A673 (cell line): ENCODE results near the gene THSD7B. TPM values are rescaled to one million over a fixed set of nuclear protein-coding genes. Genes with fewer than 3 reads are reported as not detected.

Experiments used
- BruUV-seq: library from RNA; stranded (reverse); fragments of 400-500 nt; replicated peaks from 2 replicates; lab custom pipeline; 2021; lab: Mats Ljungman, UMichigan
- CTCF ChIA-PET: fragments of 300-600 bp; sonication (Branson Sonifier 250); formaldehyde crosslinking; loops from one replicate; lab custom pipeline; 2022; ENCODE audit warnings: antibody characterized with exemption; lab: Charles Lee
- POLR2A ChIA-PET: fragments of 300-600 bp; sonication (Branson Sonifier 250); formaldehyde crosslinking; loops from one replicate; lab custom pipeline; 2022; ENCODE audit warnings: antibody characterized with exemption; ENCODE audit not compliant: low non-redundant PET; lab: Charles Lee
- DNase-seq: peaks from one replicate; pipeline ENCODE4 v3.0.0-alpha.2; 2015; ENCODE audit warnings: low spot score
- H3K27ac ChIP-seq: fragments of 200-600 bp; sonication (generic); 2 replicates; pipeline ENCODE4 v1.5.1; 2016; ENCODE audit warnings: mixed run types, low read depth, mild to moderate bottlenecking, mixed read lengths, antibody characterized with exemption, low read length; ENCODE audit not compliant: poor library complexity, severe bottlenecking
- H3K27me3 ChIP-seq: fragments of 200-600 bp; sonication (generic); replicated peaks from 2 replicates; pipeline ENCODE4 v1.6.1; 2017; ENCODE audit warnings: mixed run types, low read depth, mild to moderate bottlenecking, mixed read lengths, antibody characterized with exemption, low read length; ENCODE audit not compliant: insufficient read depth, poor library complexity
- H3K36me3 ChIP-seq: fragments of 200-600 bp; sonication (generic); 2 replicates; pipeline ENCODE4 v1.6.1; 2016; ENCODE audit warnings: mixed run types, mild to moderate bottlenecking, mixed read lengths, antibody characterized with exemption, low read length; ENCODE audit not compliant: insufficient read depth, poor library complexity, severe bottlenecking
- H3K4me1 ChIP-seq: fragments of 200-600 bp; sonication (generic); 2 replicates; pipeline ENCODE4 v1.6.1; 2017; ENCODE audit warnings: mixed run types, mild to moderate bottlenecking, mixed read lengths, antibody characterized with exemption, low read length; ENCODE audit not compliant: insufficient read depth, poor library complexity, severe bottlenecking
- H3K4me3 ChIP-seq: fragments of 200-600 bp; sonication (generic); 2 replicates; pipeline ENCODE4 v1.5.1; 2016; ENCODE audit warnings: low read depth, mixed run types, mild to moderate bottlenecking, mixed read lengths, low read length; ENCODE audit not compliant: poor library complexity, severe bottlenecking
- H3K9me3 ChIP-seq: fragments of 200-600 bp; sonication (generic); 2 replicates; pipeline ENCODE4 v1.6.1; 2016; ENCODE audit warnings: mixed run types, low read depth, mild to moderate bottlenecking, mixed read lengths, antibody characterized with exemption, low read length; ENCODE audit not compliant: poor library complexity, severe bottlenecking
- CTCF ChIP-seq: fragments of 300-800, 200-600 bp; sonication (generic); conservative IDR thresholded peaks from 2 replicates; pipeline ENCODE4 v1.5.1; 2017; ENCODE audit warnings: low read depth, mild to moderate bottlenecking, antibody characterized with exemption, low read length, moderate library complexity, mixed read lengths
- EZH2 ChIP-seq: fragments of 200-600 bp; sonication (generic); IDR thresholded peaks from 2 replicates; pipeline ENCODE4 v1.6.1; 2017; ENCODE audit warnings: borderline replicate concordance, low read depth, mild to moderate bottlenecking, mixed read lengths, antibody characterized with exemption, low read length; ENCODE audit not compliant: poor library complexity, severe bottlenecking
- intact Hi-C: fragments of 100-400 bp; cut with micrococcal nuclease; formaldehyde crosslinking; loops from one replicate; pipeline ENCODE4 v1.10.0; 2022; ENCODE audit not compliant: unreplicated experiment
- total RNA-seq: library from RNA; stranded (reverse); gene quantifications from 2 replicates; pipeline ENCODE4 v1.2.3, GENCODE V29; 2021

Gene THSD7B
- total RNA-seq, 1 experiment from 2014 or later = not detected

GRCh38 chr2:137091704-137092103, 326.4 kb downstream of the THSD7B start:
- intact Hi-C loops = no loop called here
- no peak for DNase-seq
- Histone ChIP-seq H3K27me3 (no peaks in the 10 kb centered on the region), H3K9me3 (peaks cover 11% of the 10 kb centered on the region), H3K4me3 (no peak overlapping the region), H3K27ac (no peak overlapping the region), H3K4me1 (no peaks in the 10 kb centered on the region), H3K36me3 (no peaks in the 10 kb centered on the region)
- BruUV-seq = no TSS peak
- ChIA-PET CTCF (no interaction called here), POLR2A (no interaction called here)
- TF ChIP-seq EZH2 (no peak), CTCF (no peak)

- no TSS peak for BruUV-seq
- H3K4me3 ChIP-seq = no peak overlapping the region
- no peak for DNase-seq
- intact Hi-C loops = no loop called here
- no peaks in the 10 kb centered on the region for H3K4me1 ChIP-seq
- no peak overlapping the region for H3K27ac ChIP-seq
- peaks cover 4% of the 10 kb centered on the region for H3K9me3 ChIP-seq
- ChIA-PET CTCF (no interaction called here), POLR2A (no interaction called here)
- TF ChIP-seq CTCF (no peak), EZH2 (no peak)
- no peaks in the 10 kb centered on the region for H3K36me3 ChIP-seq
- no peaks in the 10 kb centered on the region for H3K27me3 ChIP-seq
These were observed 327.8 kb downstream of the THSD7B start for GRCh38 chr2:137093116-137093515.

- Histone ChIP-seq H3K27me3 (no peaks in the 10 kb centered on the region), H3K4me3 (no peak overlapping the region), H3K4me1 (no peaks in the 10 kb centered on the region), H3K27ac (no peak overlapping the region), H3K36me3 (no peaks in the 10 kb centered on the region), H3K9me3 (no peaks in the 10 kb centered on the region)
- intact Hi-C loops = no loop called here
- BruUV-seq = no TSS peak
- DNase-seq = no peak
- ChIA-PET POLR2A (no interaction called here), CTCF (no interaction called here)
- TF ChIP-seq CTCF (no peak), EZH2 (no peak)
These were observed 330.8 kb downstream of the THSD7B start for GRCh38 chr2:137096187-137096586.
